Aorta (tissue), 5 donors: Measurements from ENCODE around the gene TMEM225. TPM values are rescaled to one million over a fixed set of nuclear protein-coding genes. Genes with fewer than 3 reads are reported as not detected.
A peak's percentile ranks its signal among the peaks of the same experiment; 100 is the strongest.

Experiments
- ATAC-seq: fragments of 200-7000 bp; cut with Tn5 transposase; one replicate; pipeline ENCODE4 v1.9.1; 2022; ENCODE audit warnings: moderate library complexity; ENCODE audit not compliant: low FRiP score
- DNase-seq, 2 donors: peaks; one replicate each; pipeline ENCODE4 v3.0.0-alpha.2; 2020
- H3K27ac ChIP-seq, 2 donors: one replicate each; pipeline ENCODE4 v1.5.1; 2013; ENCODE audit warnings: low read length in 2 of 2, mild to moderate bottlenecking in 2 of 2, moderate library complexity in 2 of 2, control low read depth in 1 of 2, inconsistent platforms in 1 of 2, low read depth in 1 of 2
- H3K27me3 ChIP-seq, 2 donors: one replicate each; pipeline ENCODE4 v1.6.1; 2013; ENCODE audit warnings: control low read depth in 1 of 2, low read length in 1 of 2, mild to moderate bottlenecking in 1 of 2, moderate library complexity in 1 of 2; ENCODE audit not compliant: insufficient read depth in 2 of 2, control insufficient read depth in 1 of 2
- H3K36me3 ChIP-seq, 2 donors: one replicate each; pipeline ENCODE4 v1.6.1; 2013; ENCODE audit warnings: control low read depth in 1 of 2, low read length in 1 of 2, mild to moderate bottlenecking in 1 of 2; ENCODE audit not compliant: insufficient read depth in 2 of 2, control insufficient read depth in 1 of 2
- H3K4me1 ChIP-seq, 2 donors: one replicate each; pipeline ENCODE4 v1.6.1; 2013; ENCODE audit warnings: low read length in 2 of 2, control low read depth in 1 of 2, mild to moderate bottlenecking in 1 of 2, moderate library complexity in 1 of 2; ENCODE audit not compliant: insufficient read depth in 2 of 2, control insufficient read depth in 1 of 2
- H3K4me3 ChIP-seq, 2 donors: one replicate each; pipeline ENCODE4 v1.5.1; 2013; ENCODE audit warnings: low read length in 2 of 2, control low read depth in 1 of 2, mild to moderate bottlenecking in 1 of 2
- H3K9me3 ChIP-seq: one replicate; pipeline ENCODE4 v1.6.1; 2013; ENCODE audit warnings: mild to moderate bottlenecking, low read length; ENCODE audit not compliant: control insufficient read depth
- WGBS, 2 donors: extraction: QIAGEN DNeasy Blood & Tissue Kit; methylation state at CpG; one replicate each; pipeline ENCODE4 v1.1.7; 2013; 5-methylcytosine and 5-hydroxymethylcytosine counted together
- intact Hi-C, 2 donors: fragments of 100-400 bp; cut with DNase I; formaldehyde crosslinking; loops; one replicate each; pipeline versions ENCODE4 v1.14.2 to v1.15.0; 2022
- long read RNA-seq, 2 donors: library from polyadenylated mRNA; unstranded; transcript quantifications; one replicate each; pipeline ENCODE4 v2.0.0, GENCODE V29; 2020 to 2021
- polyA plus RNA-seq, 2 donors: library from polyadenylated mRNA; stranded (reverse); fragments of 200-250 nt; gene quantifications; one replicate each; pipeline ENCODE4 v1.2.3, GENCODE V29; 2013
- total RNA-seq, 2 donors: library from RNA; stranded (reverse); fragmentation: NEBNext Ultra II Directional; extraction: Animal tissue kit (Norgen Biotek cat#: 25700); gene quantifications; one replicate each; pipeline ENCODE4 v1.2.1, GENCODE V29; 2021
- donor health status: healthy with polysubstance abuse.
- donor health status: Bipolar disorder and iron deficiency.
- donor health status: DM: no; HTN: no; CAD: no.
- donor health status: DM: no; HTN: no; CAD: no.
- donor health status: DM: yes; HTN: yes; CAD: no.

TMEM225 gene, protein sequence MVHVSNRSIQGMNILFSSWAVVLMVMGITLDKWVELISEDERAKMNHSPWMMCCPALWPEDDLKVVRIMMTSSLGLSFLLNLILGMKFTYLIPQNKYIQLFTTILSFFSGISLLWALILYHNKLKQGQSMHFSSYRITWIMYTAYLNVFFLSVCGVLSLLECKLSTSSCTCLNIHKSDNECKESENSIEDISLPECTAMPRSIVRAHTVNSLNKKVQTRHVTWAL
- total RNA-seq (not detected), polyA plus RNA-seq (not detected)
- long read RNA-seq, donor 1: 0 reads
- long read RNA-seq, donor 2: 0 reads

- intact Hi-C loops: no loop called here
- Histone ChIP-seq H3K27me3 (no peaks in the 10 kb centered on the region), H3K36me3 (no peaks in the 10 kb centered on the region), H3K27ac (no peak within 1 kb of the TSS), H3K9me3 (peaks cover 3% of the 10 kb centered on the region), H3K4me1 (no peaks in the 10 kb centered on the region), H3K4me3 (no peak within 1 kb of the TSS)
- ATAC-seq: no peak
- 71 to 85% methylated on average over 3 of the region's 3 CpGs for WGBS, 2 donors
- no peak for DNase-seq
Observed at GRCh38 chr11:123885570-123885969, at the start of gene TMEM225. TMEM225 (minus strand) TSS chr11:123885670; CDS start chr11:123885425, 245 bp downstream.

DNA sequence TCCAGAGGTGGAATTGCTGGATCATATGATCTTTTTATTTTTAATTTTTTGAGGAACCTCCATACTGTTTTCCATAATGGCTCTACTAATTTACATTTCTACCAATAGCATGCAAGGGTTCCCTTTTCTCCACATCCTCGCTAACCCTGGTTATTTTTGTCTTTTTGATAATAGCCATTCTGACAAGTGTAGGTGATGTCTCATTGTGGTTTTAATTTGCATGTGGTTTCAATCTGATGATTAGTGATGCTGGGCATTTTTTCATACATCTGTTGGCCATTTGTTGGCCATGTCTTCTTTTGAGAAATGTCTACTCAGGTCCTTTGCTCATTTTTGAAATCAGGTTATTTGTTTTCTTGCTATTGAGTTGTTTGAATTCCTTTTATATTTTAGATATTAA lies 38.6 kb upstream of the TMEM225 start:
- Histone ChIP-seq H3K4me1 (no peaks in the 10 kb centered on the region), H3K27me3 (no peaks in the 10 kb centered on the region), H3K27ac (no peak overlapping the region), H3K9me3 (no peaks in the 10 kb centered on the region), H3K36me3 (no peaks in the 10 kb centered on the region), H3K4me3 (no peak overlapping the region)
- ATAC-seq: no peak
- no peak for DNase-seq
- 59 to 68% methylated on average over 1 of the region's 1 CpG for WGBS, 2 donors
- intact Hi-C loops: no loop called here

- H3K4me3 ChIP-seq: no peak overlapping the region
- H3K4me1 ChIP-seq: no peaks in the 10 kb centered on the region
- WGBS, 2 donors: 54 to 58% methylated on average over 3 of the region's 3 CpGs
- intact Hi-C loops: no loop called here
- H3K9me3 ChIP-seq: no peaks in the 10 kb centered on the region
- DNase-seq (no peak), ATAC-seq (no peak)
- no peak overlapping the region for H3K27ac ChIP-seq
- H3K36me3 ChIP-seq: no peaks in the 10 kb centered on the region
- H3K27me3 ChIP-seq: no peaks in the 10 kb centered on the region
Observed at GRCh38 chr11:123920943-123921342, 35.5 kb upstream of the TMEM225 start.

GRCh38 chr11:123905826-123906225 lies 20.4 kb upstream of the TMEM225 start:
- Histone ChIP-seq H3K4me3 (no peak overlapping the region), H3K9me3 (peaks cover 1% of the 10 kb centered on the region), H3K36me3 (no peaks in the 10 kb centered on the region), H3K4me1 (no peaks in the 10 kb centered on the region), H3K27ac (no peak overlapping the region), H3K27me3 (peaks cover 0 to 2% of the 10 kb centered on the region in 2 donors)
- intact Hi-C loops: no loop called here
- ATAC-seq (no peak), DNase-seq (no peak)
- 54 to 64% methylated on average over 3 of the region's 3 CpGs for WGBS, 2 donors

DNA sequence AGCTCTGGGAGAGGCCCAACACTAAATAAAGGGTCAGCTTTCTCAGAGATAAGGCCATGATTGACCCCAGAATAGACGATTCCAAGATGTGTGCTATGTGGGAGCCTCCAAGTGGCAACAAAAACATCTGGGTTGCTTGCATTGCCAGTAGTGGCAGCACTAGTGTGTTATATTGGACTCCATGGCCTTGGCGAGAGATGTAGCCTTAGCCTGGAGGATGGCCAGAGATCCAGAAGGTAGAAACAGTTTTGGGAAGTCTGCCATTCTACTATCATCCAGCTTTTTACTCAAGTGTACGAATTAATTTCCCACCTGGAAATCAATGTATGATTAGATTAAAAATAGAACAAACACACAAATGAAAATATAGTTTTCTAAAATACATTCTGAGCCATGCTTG lies 19.5 kb upstream of the TMEM225 start:
- 59 to 61% methylated on average over 3 of the region's 3 CpGs for WGBS, 2 donors
- H3K9me3 ChIP-seq: peaks cover 1% of the 10 kb centered on the region
- DNase-seq (no peak), ATAC-seq (no peak)
- no peak overlapping the region for H3K27ac ChIP-seq
- peaks cover 0 to 2% of the 10 kb centered on the region in 2 donors for H3K27me3 ChIP-seq
- no peaks in the 10 kb centered on the region for H3K4me1 ChIP-seq
- no peak overlapping the region for H3K4me3 ChIP-seq
- intact Hi-C loops: no loop called here
- no peaks in the 10 kb centered on the region for H3K36me3 ChIP-seq

GRCh38 chr11:123903932-123904331 lies 18.5 kb upstream of the TMEM225 start:
- WGBS, 2 donors: 57 to 73% methylated on average over 2 of the region's 2 CpGs
- Histone ChIP-seq H3K4me3 (no peak overlapping the region), H3K27me3 (peaks cover 0 to 2% of the 10 kb centered on the region in 2 donors), H3K9me3 (peaks cover 1% of the 10 kb centered on the region), H3K4me1 (no peaks in the 10 kb centered on the region), H3K27ac (no peak overlapping the region), H3K36me3 (no peaks in the 10 kb centered on the region)
- no peak for ATAC-seq
- DNase-seq: no peak
- intact Hi-C loops: no loop called here

GRCh38 chr11:123901867-123902266 lies 16.4 kb upstream of the TMEM225 start, which contains the start of gene OR8D4:
OR8D4 (plus strand) TSS chr11:123902167; CDS start chr11:123906432, 4,265 bp downstream.
- peaks cover 0 to 2% of the 10 kb centered on the region in 2 donors for H3K27me3 ChIP-seq

GRCh38 chr11:123899792-123900191 lies 14.3 kb upstream of the TMEM225 start:
- no peak overlapping the region for H3K4me3 ChIP-seq
- DNase-seq (no peak), ATAC-seq (peak; percentile 38)
- no peak overlapping the region for H3K27ac ChIP-seq
- H3K4me1 ChIP-seq: no peaks in the 10 kb centered on the region
- H3K9me3 ChIP-seq: no peaks in the 10 kb centered on the region
- intact Hi-C loops: no loop called here
- peaks cover 0 to 2% of the 10 kb centered on the region in 2 donors for H3K27me3 ChIP-seq
- WGBS, 2 donors: 61 to 62% methylated on average over 3 of the region's 3 CpGs
- no peaks in the 10 kb centered on the region for H3K36me3 ChIP-seq

More at GRCh38 chr11:123901867-123902266, 16.4 kb upstream of the TMEM225 start, which contains the start of gene OR8D4:
- ATAC-seq: no peak
- DNase-seq: no peak
- 83 to 84% methylated on average over 1 of the region's 1 CpG for WGBS, 2 donors
- Histone ChIP-seq H3K4me3 (no peak within 1 kb of the TSS), H3K36me3 (no peaks in the 10 kb centered on the region), H3K4me1 (no peaks in the 10 kb centered on the region), H3K9me3 (peaks cover 1% of the 10 kb centered on the region), H3K27ac (no peak within 1 kb of the TSS)
- intact Hi-C loops: no loop called here

- DNase-seq (no peak), ATAC-seq (no peak)
- H3K4me3 ChIP-seq: no peak overlapping the region
- no peaks in the 10 kb centered on the region for H3K27me3 ChIP-seq
- H3K36me3 ChIP-seq: no peaks in the 10 kb centered on the region
- H3K27ac ChIP-seq: no peak overlapping the region
- H3K9me3 ChIP-seq: no peaks in the 10 kb centered on the region
- no peaks in the 10 kb centered on the region for H3K4me1 ChIP-seq
- intact Hi-C loops: no loop called here
Observed at GRCh38 chr11:123892031-123892430, 6.6 kb upstream of the TMEM225 start.
